ENCODE results near the gene KISS1.

- no peak for TF ChIP-seq CTCF (optimal IDR thresholded peaks at IDR 0.05 in 1 of 3, IDR thresholded peaks at IDR 0.05 in 1 of 3, conservative IDR thresholded peaks at IDR 0.05 in 1 of 3; ENCODE audit: extremely low read depth in 1 of 3, insufficient read depth in 2 of 3, low read length in 3 of 3)
- no peak for TF ChIP-seq EZH2 (IDR thresholded peaks at IDR 0.05; ENCODE audit: low read length)
These were observed 4.2 kb downstream of the KISS1 start for GRCh38 chr1:204192046-204192445.
